Neuronal stem cell (in vitro differentiated cells): Measurements from ENCODE around the gene NCK1.
"Not testable (repeated sequence)": the region's sequence is repeated elsewhere in the genome, so short reads cannot be mapped to it uniquely, and the experiment has no call there.

ENCODE experiments used
- DNase-seq: peaks from one replicate; pipeline ENCODE4 v3.0.0-alpha.2; 2013; ENCODE audit warnings: low spot score
- H2AFZ ChIP-seq: one replicate; pipeline ENCODE4 v1.6.1; 2013; ENCODE audit warnings: mild to moderate bottlenecking, low read length, inconsistent platforms
- H2AK5ac ChIP-seq: 2 replicates; pipeline ENCODE4 v1.6.1; 2013; ENCODE audit warnings: low read depth, mild to moderate bottlenecking, inconsistent platforms, low read length, moderate library complexity, mixed read lengths
- H2BK120ac ChIP-seq: 2 replicates; pipeline ENCODE4 v1.6.1; 2013; ENCODE audit warnings: low read depth, mild to moderate bottlenecking, inconsistent platforms, low read length, moderate library complexity, mixed read lengths
- H2BK12ac ChIP-seq: one replicate; pipeline ENCODE4 v1.6.1; 2013; ENCODE audit warnings: low read length, inconsistent platforms
- H2BK15ac ChIP-seq: 2 replicates; pipeline ENCODE4 v1.6.1; 2013; ENCODE audit warnings: mild to moderate bottlenecking, low read length, inconsistent platforms, mixed read lengths
- H2BK5ac ChIP-seq: one replicate; pipeline ENCODE4 v1.6.1; 2013; ENCODE audit warnings: inconsistent platforms, mild to moderate bottlenecking, low read length, moderate library complexity
- H3K14ac ChIP-seq: one replicate; pipeline ENCODE4 v1.6.1; 2013; ENCODE audit warnings: low read length, inconsistent platforms
- H3K18ac ChIP-seq: 2 replicates; pipeline ENCODE4 v1.6.1; 2013; ENCODE audit warnings: low read length, inconsistent platforms
- H3K23ac ChIP-seq: 2 replicates; pipeline ENCODE4 v1.6.1; 2013; ENCODE audit warnings: low read depth, mild to moderate bottlenecking, mixed read lengths, low read length, inconsistent platforms; ENCODE audit not compliant: poor library complexity
- H3K27ac ChIP-seq: replicated peaks from 3 replicates; pipeline ENCODE4 v1.5.1; 2013; ENCODE audit warnings: low read length, inconsistent platforms
- H3K27me3 ChIP-seq, 3 experiments: 2 replicates each; pipeline ENCODE4 v1.6.1; 2013; ENCODE audit warnings: low read length in 3 of 3, mild to moderate bottlenecking in 2 of 3, inconsistent platforms in 1 of 3, low read depth in 1 of 3, mixed read lengths in 1 of 3, moderate library complexity in 1 of 3; ENCODE audit not compliant: control insufficient read depth in 3 of 3, insufficient read depth in 3 of 3
- H3K36me3 ChIP-seq, 2 donors: replicated peaks in 1 of 2; 2 replicates each; pipeline ENCODE4 v1.6.1; 2013; ENCODE audit warnings: low read length in 2 of 2; ENCODE audit not compliant: control insufficient read depth in 2 of 2, insufficient read depth in 2 of 2
- H3K4ac ChIP-seq: 2 replicates; pipeline ENCODE4 v1.6.1; 2013; ENCODE audit warnings: inconsistent platforms, mild to moderate bottlenecking, low read length, moderate library complexity
- H3K4me1 ChIP-seq, 2 donors: 1 replicate in 1 of 2; 2 replicates in 1 of 2; pipeline ENCODE4 v1.6.1; 2013; ENCODE audit warnings: low read length in 2 of 2, low read depth in 1 of 2; ENCODE audit not compliant: control insufficient read depth in 2 of 2, insufficient read depth in 1 of 2
- H3K4me2 ChIP-seq: one replicate; pipeline ENCODE4 v1.6.1; 2013; ENCODE audit warnings: mild to moderate bottlenecking, low read length, inconsistent platforms; ENCODE audit not compliant: insufficient read depth, poor library complexity, severe bottlenecking
- H3K4me3 ChIP-seq, 2 donors: 2 replicates each; pipeline ENCODE4 v1.5.1; 2013; ENCODE audit warnings: low read length in 2 of 2, mild to moderate bottlenecking in 2 of 2, inconsistent platforms in 1 of 2, moderate library complexity in 1 of 2
- H3K79me1 ChIP-seq: one replicate; pipeline ENCODE4 v1.6.1; 2013; ENCODE audit warnings: low read depth, mild to moderate bottlenecking, inconsistent platforms, low read length, moderate library complexity
- H3K9ac ChIP-seq: one replicate; pipeline ENCODE4 v1.6.1; 2013; ENCODE audit warnings: mild to moderate bottlenecking, low read depth, low read length, inconsistent platforms; ENCODE audit not compliant: poor library complexity
- H3K9me3 ChIP-seq, 2 donors: replicated peaks in 1 of 2; 2 replicates each; pipeline versions ENCODE3 to v1.6.1; 2013; ENCODE audit warnings: low read length in 2 of 2, mild to moderate bottlenecking in 2 of 2, inconsistent platforms in 1 of 2, low read depth in 1 of 2, mixed read lengths in 1 of 2, moderate library complexity in 1 of 2; ENCODE audit not compliant: control insufficient read depth in 2 of 2, insufficient read depth in 1 of 2
- H4K8ac ChIP-seq: one replicate; pipeline ENCODE4 v1.6.1; 2013; ENCODE audit warnings: low read depth, mild to moderate bottlenecking, inconsistent platforms, low read length, moderate library complexity
- H4K91ac ChIP-seq: one replicate; pipeline ENCODE4 v1.6.1; 2013; ENCODE audit warnings: low read length, low read depth, mild to moderate bottlenecking, inconsistent platforms; ENCODE audit not compliant: poor library complexity
- WGBS, 2 donors: extraction: QIAGEN DNeasy Blood & Tissue Kit; methylation state at CpG; one replicate each; pipeline ENCODE4 v1.1.7; 2013; ENCODE audit warnings: missing lambda C conversion rate in 2 of 2, mixed read lengths in 1 of 2; ENCODE audit not compliant: insufficient read length in 2 of 2, insufficient replicate concordance in 1 of 2; ENCODE audit errors: extremely low coverage in 2 of 2; 5-methylcytosine and 5-hydroxymethylcytosine counted together

The NCK1 gene

GRCh38 chr3:136869282-136869681 lies 7.3 kb downstream of the NCK1 start:
- Histone ChIP-seq H3K14ac (no peak overlapping the region), H4K91ac (no peak overlapping the region), H3K4me1 (no peaks in the 10 kb centered on the region), H3K4ac (no peak overlapping the region), H2AFZ (no peak overlapping the region), H3K4me2 (no peak overlapping the region), H3K4me3 (no peak overlapping the region), H3K36me3 (peaks cover 0 to 53% of the 10 kb centered on the region in 2 donors), H3K9ac (no peak overlapping the region), H2BK120ac (no peak overlapping the region), H3K27ac (no peak overlapping the region), H3K9me3 (peaks cover 0 to 24% of the 10 kb centered on the region in 2 donors), H3K18ac (no peak overlapping the region), H3K79me1 (peaks cover 4% of the 10 kb centered on the region), H2AK5ac (no peak overlapping the region), H2BK15ac (no peak overlapping the region), H2BK5ac (no peak overlapping the region), H3K27me3 (no peaks in the 10 kb centered on the region), H4K8ac (no peak overlapping the region), H2BK12ac (no peak overlapping the region), H3K23ac (no peak overlapping the region)
- WGBS, 2 donors = no CpG with 5 or more reads among the region's 9 CpGs
- DNase-seq = no peak

DNA sequence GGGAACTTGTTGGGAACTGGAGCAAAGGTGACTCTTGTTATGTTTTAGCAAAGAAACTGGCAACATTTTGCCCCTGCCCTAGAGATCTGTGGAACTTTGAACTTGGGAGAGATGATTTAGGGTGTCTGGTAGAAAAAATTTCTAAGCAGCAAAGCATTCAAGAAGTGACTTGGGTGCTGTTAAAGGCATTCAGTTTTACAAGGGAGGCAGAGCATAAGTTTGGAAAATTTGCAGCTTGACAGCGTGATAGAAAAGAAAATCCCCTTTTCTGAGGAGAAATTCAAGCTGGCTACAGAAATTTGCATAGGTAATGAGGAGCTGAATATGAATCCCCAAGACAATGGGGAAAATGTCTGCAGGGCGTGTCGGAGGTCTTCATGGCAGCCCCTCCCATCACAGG lies 10.2 kb downstream of the NCK1 start:
- H2AK5ac ChIP-seq, H2BK120ac ChIP-seq, H3K27ac ChIP-seq, H3K27me3 ChIP-seq, H3K4me1 ChIP-seq, H3K14ac ChIP-seq, DNase-seq, H3K9ac ChIP-seq, H3K4me2 ChIP-seq, H3K79me1 ChIP-seq, H2AFZ ChIP-seq, H2BK5ac ChIP-seq, H3K23ac ChIP-seq, H4K91ac ChIP-seq, H3K4me3 ChIP-seq, H2BK12ac ChIP-seq, H3K4ac ChIP-seq, H3K18ac ChIP-seq, H2BK15ac ChIP-seq, H4K8ac ChIP-seq: not testable (repeated sequence)
- H3K9me3 ChIP-seq = peaks cover 0 to 31% of the 10 kb centered on the region in 2 donors
- no CpG with 5 or more reads among the region's 3 CpGs for WGBS, 2 donors
- peaks cover 0 to 49% of the 10 kb centered on the region in 2 donors for H3K36me3 ChIP-seq

GRCh38 chr3:136879510-136879909 lies 17.5 kb downstream of the NCK1 start:
- H2BK120ac ChIP-seq, H2BK5ac ChIP-seq, H2AK5ac ChIP-seq, H4K8ac ChIP-seq, DNase-seq, H2AFZ ChIP-seq, H3K36me3 ChIP-seq, H3K9ac ChIP-seq, H3K4ac ChIP-seq, H3K18ac ChIP-seq, H3K27ac ChIP-seq, H3K4me3 ChIP-seq, H2BK15ac ChIP-seq, H2BK12ac ChIP-seq, H3K23ac ChIP-seq, H3K4me1 ChIP-seq, H3K79me1 ChIP-seq, H3K14ac ChIP-seq, H4K91ac ChIP-seq, H3K27me3 ChIP-seq, H3K4me2 ChIP-seq: not testable (repeated sequence)
- WGBS, 2 donors = no CpG with 5 or more reads among the region's 2 CpGs
- peaks cover 0 to 23% of the 10 kb centered on the region in 2 donors for H3K9me3 ChIP-seq

- no peak overlapping the region for H2BK120ac ChIP-seq
- no peaks in the 10 kb centered on the region for H3K4me1 ChIP-seq
- peaks cover 3% of the 10 kb centered on the region for H3K79me1 ChIP-seq
- H3K14ac ChIP-seq = no peak overlapping the region
- H2BK5ac ChIP-seq = no peak overlapping the region
- H3K4me2 ChIP-seq = no peak overlapping the region
- H3K23ac ChIP-seq = no peak overlapping the region
- H3K18ac ChIP-seq = no peak overlapping the region
- no peak for DNase-seq
- H3K27ac ChIP-seq = no peak overlapping the region
- WGBS, 2 donors = no CpG with 5 or more reads among the region's 1 CpG
- no peak overlapping the region for H4K91ac ChIP-seq
- H3K4ac ChIP-seq = no peak overlapping the region
- no peak overlapping the region for H2AK5ac ChIP-seq
- no peak overlapping the region for H2BK12ac ChIP-seq
- no peak overlapping the region for H3K4me3 ChIP-seq
- H2BK15ac ChIP-seq = no peak overlapping the region
- H3K9ac ChIP-seq = no peak overlapping the region
- H3K9me3 ChIP-seq = peaks cover 0 to 18% of the 10 kb centered on the region in 2 donors
- no peaks in the 10 kb centered on the region for H3K27me3 ChIP-seq
- no peak overlapping the region for H2AFZ ChIP-seq
- H4K8ac ChIP-seq = no peak overlapping the region
- H3K36me3 ChIP-seq = no peaks in the 10 kb centered on the region
Observed at GRCh38 chr3:136882571-136882970, 20.6 kb downstream of the NCK1 start.
